HUES6 (cell line): Measurements from ENCODE around the gene GNPTAB.

Source experiments
- H3K27ac ChIP-seq: 2 replicates; pipeline ENCODE4 v1.7.0; 2013; ENCODE audit warnings: low read depth, mild to moderate bottlenecking, low read length, inconsistent platforms
- H3K27me3 ChIP-seq: 2 replicates; pipeline ENCODE4 v1.6.1; 2013; ENCODE audit warnings: low read length; ENCODE audit not compliant: control insufficient read depth, insufficient read depth
- H3K36me3 ChIP-seq: 2 replicates; pipeline ENCODE4 v1.6.1; 2013; ENCODE audit warnings: low read length; ENCODE audit not compliant: control insufficient read depth, insufficient read depth
- H3K4me1 ChIP-seq: 2 replicates; pipeline ENCODE4 v1.6.1; 2013; ENCODE audit warnings: low read length; ENCODE audit not compliant: control insufficient read depth, insufficient read depth
- H3K4me3 ChIP-seq: 2 replicates; pipeline ENCODE4 v1.5.1; 2013; ENCODE audit warnings: low read depth, low read length
- H3K9ac ChIP-seq: one replicate; pipeline ENCODE4 v1.6.1; 2013; ENCODE audit warnings: mild to moderate bottlenecking, low read length
- H3K9me3 ChIP-seq: 2 replicates; pipeline ENCODE4 v1.6.1; 2013; ENCODE audit warnings: low read depth, low read length; ENCODE audit not compliant: control insufficient read depth, insufficient read depth

The GNPTAB gene

GRCh38 chr12:101733166-101733565 is 97.6 kb downstream of the GNPTAB start:
- H3K9ac ChIP-seq = no peak overlapping the region
- H3K27me3 ChIP-seq = no peaks in the 10 kb centered on the region
- no peak overlapping the region for H3K4me3 ChIP-seq
- H3K36me3 ChIP-seq = no peaks in the 10 kb centered on the region
- H3K9me3 ChIP-seq = no peaks in the 10 kb centered on the region
- no peaks in the 10 kb centered on the region for H3K4me1 ChIP-seq
- no peak overlapping the region for H3K27ac ChIP-seq

- no peak overlapping the region for H3K27ac ChIP-seq
- no peak overlapping the region for H3K9ac ChIP-seq
- no peak overlapping the region for H3K4me3 ChIP-seq
- H3K9me3 ChIP-seq = no peaks in the 10 kb centered on the region
- no peaks in the 10 kb centered on the region for H3K36me3 ChIP-seq
- no peaks in the 10 kb centered on the region for H3K27me3 ChIP-seq
- H3K4me1 ChIP-seq = no peaks in the 10 kb centered on the region
Observed at GRCh38 chr12:101732318-101732717, 98.4 kb downstream of the GNPTAB start.

GRCh38 chr12:101729842-101730241 is 100.9 kb downstream of the GNPTAB start:
- Histone ChIP-seq H3K4me1 (no peaks in the 10 kb centered on the region), H3K4me3 (no peak overlapping the region), H3K27me3 (no peaks in the 10 kb centered on the region), H3K9me3 (no peaks in the 10 kb centered on the region), H3K9ac (no peak overlapping the region), H3K36me3 (no peaks in the 10 kb centered on the region; the same call in 1 of the 2 replicates), H3K27ac (no peak overlapping the region)

- Histone ChIP-seq H3K4me1 (no peaks in the 10 kb centered on the region), H3K27ac (no peak overlapping the region), H3K27me3 (no peaks in the 10 kb centered on the region), H3K36me3 (peaks cover 6% of the 10 kb centered on the region), H3K9ac (no peak overlapping the region), H3K9me3 (no peaks in the 10 kb centered on the region), H3K4me3 (no peak overlapping the region)
Observed at GRCh38 chr12:101727098-101727497, 103.7 kb downstream of the GNPTAB start.

GRCh38 chr12:101722392-101722791 is 108.4 kb downstream of the GNPTAB start:
- Histone ChIP-seq H3K9ac (no peak overlapping the region), H3K36me3 (peaks cover 6% of the 10 kb centered on the region)

GRCh38 chr12:101720118-101720517 is 110.6 kb downstream of the GNPTAB start:
- H3K4me1 ChIP-seq = no peaks in the 10 kb centered on the region
- peaks cover 6% of the 10 kb centered on the region for H3K36me3 ChIP-seq
- no peak overlapping the region for H3K9ac ChIP-seq
- H3K27ac ChIP-seq = no peak overlapping the region
- no peak overlapping the region for H3K4me3 ChIP-seq
- H3K9me3 ChIP-seq = no peaks in the 10 kb centered on the region
- no peaks in the 10 kb centered on the region for H3K27me3 ChIP-seq

More at GRCh38 chr12:101722392-101722791, 108.4 kb downstream of the GNPTAB start:
- no peaks in the 10 kb centered on the region for H3K27me3 ChIP-seq
- H3K9me3 ChIP-seq = no peaks in the 10 kb centered on the region
- H3K4me1 ChIP-seq = no peaks in the 10 kb centered on the region
- no peak overlapping the region for H3K27ac ChIP-seq
- H3K4me3 ChIP-seq = no peak overlapping the region

GRCh38 chr12:101719566-101719965 is 111.2 kb downstream of the GNPTAB start:
- no peaks in the 10 kb centered on the region for H3K9me3 ChIP-seq
- no peaks in the 10 kb centered on the region for H3K27me3 ChIP-seq
- no peak overlapping the region for H3K9ac ChIP-seq
- H3K4me1 ChIP-seq = no peaks in the 10 kb centered on the region
- no peak overlapping the region for H3K4me3 ChIP-seq
- no peak overlapping the region for H3K27ac ChIP-seq
- H3K36me3 ChIP-seq = peaks cover 6% of the 10 kb centered on the region

GRCh38 chr12:101714877-101715444 is 115.8 kb downstream of the GNPTAB start:
- Histone ChIP-seq H3K27me3 (no peaks in the 10 kb centered on the region), H3K36me3 (no peaks in the 10 kb centered on the region), H3K27ac (no peak overlapping the region), H3K4me3 (no peak overlapping the region), H3K4me1 (peaks cover 3% of the 10 kb centered on the region; the same call in 1 of the 2 replicates), H3K9me3 (no peaks in the 10 kb centered on the region), H3K9ac (no peak overlapping the region)

- Histone ChIP-seq H3K4me3 (no peak overlapping the region), H3K27me3 (no peaks in the 10 kb centered on the region), H3K36me3 (no peaks in the 10 kb centered on the region), H3K4me1 (peaks cover 3% of the 10 kb centered on the region; the same call in 1 of the 2 replicates), H3K27ac (no peak overlapping the region), H3K9ac (no peak overlapping the region), H3K9me3 (no peaks in the 10 kb centered on the region)
Observed at GRCh38 chr12:101713930-101714329, 116.8 kb downstream of the GNPTAB start.

GRCh38 chr12:101713059-101713682 is 117.6 kb downstream of the GNPTAB start:
- peaks cover 3% of the 10 kb centered on the region; the same call in 1 of the 2 replicates for H3K4me1 ChIP-seq
- no peaks in the 10 kb centered on the region for H3K36me3 ChIP-seq
- no peak overlapping the region for H3K4me3 ChIP-seq
- no peak overlapping the region for H3K9ac ChIP-seq
- no peaks in the 10 kb centered on the region for H3K9me3 ChIP-seq
- H3K27ac ChIP-seq = no peak overlapping the region
- no peaks in the 10 kb centered on the region for H3K27me3 ChIP-seq

- H3K36me3 ChIP-seq = no peaks in the 10 kb centered on the region
- no peaks in the 10 kb centered on the region for H3K27me3 ChIP-seq
- peaks cover 3% of the 10 kb centered on the region; the same call in 1 of the 2 replicates for H3K4me1 ChIP-seq
- H3K27ac ChIP-seq = no peak overlapping the region
- H3K9ac ChIP-seq = no peak overlapping the region
- no peak overlapping the region for H3K4me3 ChIP-seq
- H3K9me3 ChIP-seq = no peaks in the 10 kb centered on the region
Observed at GRCh38 chr12:101710288-101710687, 120.5 kb downstream of the GNPTAB start.
